Activated naive CD4-positive, alpha-beta T cell treated with anti-CD3 and anti-CD28 coated beads, Interleukin-2, amount 50 U/mL, for 24 hours (primary cell): ENCODE measurements around the gene SNX24.
"Not testable (repeated sequence)": the region's sequence is repeated elsewhere in the genome, so short reads cannot be mapped to it uniquely, and the experiment has no call there.

Source experiments
- H3K27ac Mint-ChIP-seq: one replicate; pipeline ENCODE4 v1.8.0; 2021; ENCODE audit warnings: mild to moderate bottlenecking, mixed read lengths
- H3K27me3 Mint-ChIP-seq: one replicate; pipeline ENCODE4 v1.8.0; 2021; ENCODE audit warnings: mixed read lengths
- H3K36me3 Mint-ChIP-seq: one replicate; pipeline ENCODE4 v1.8.0; 2021; ENCODE audit warnings: mixed read lengths
- H3K4me1 Mint-ChIP-seq: one replicate; pipeline ENCODE4 v1.8.0; 2021; ENCODE audit warnings: mixed read lengths
- H3K4me3 Mint-ChIP-seq: one replicate; pipeline ENCODE4 v1.8.0; 2021; ENCODE audit warnings: mild to moderate bottlenecking, mixed read lengths
- H3K9me3 Mint-ChIP-seq: one replicate; pipeline ENCODE4 v1.8.0; 2021; ENCODE audit warnings: mixed read lengths

Gene SNX24

DNA sequence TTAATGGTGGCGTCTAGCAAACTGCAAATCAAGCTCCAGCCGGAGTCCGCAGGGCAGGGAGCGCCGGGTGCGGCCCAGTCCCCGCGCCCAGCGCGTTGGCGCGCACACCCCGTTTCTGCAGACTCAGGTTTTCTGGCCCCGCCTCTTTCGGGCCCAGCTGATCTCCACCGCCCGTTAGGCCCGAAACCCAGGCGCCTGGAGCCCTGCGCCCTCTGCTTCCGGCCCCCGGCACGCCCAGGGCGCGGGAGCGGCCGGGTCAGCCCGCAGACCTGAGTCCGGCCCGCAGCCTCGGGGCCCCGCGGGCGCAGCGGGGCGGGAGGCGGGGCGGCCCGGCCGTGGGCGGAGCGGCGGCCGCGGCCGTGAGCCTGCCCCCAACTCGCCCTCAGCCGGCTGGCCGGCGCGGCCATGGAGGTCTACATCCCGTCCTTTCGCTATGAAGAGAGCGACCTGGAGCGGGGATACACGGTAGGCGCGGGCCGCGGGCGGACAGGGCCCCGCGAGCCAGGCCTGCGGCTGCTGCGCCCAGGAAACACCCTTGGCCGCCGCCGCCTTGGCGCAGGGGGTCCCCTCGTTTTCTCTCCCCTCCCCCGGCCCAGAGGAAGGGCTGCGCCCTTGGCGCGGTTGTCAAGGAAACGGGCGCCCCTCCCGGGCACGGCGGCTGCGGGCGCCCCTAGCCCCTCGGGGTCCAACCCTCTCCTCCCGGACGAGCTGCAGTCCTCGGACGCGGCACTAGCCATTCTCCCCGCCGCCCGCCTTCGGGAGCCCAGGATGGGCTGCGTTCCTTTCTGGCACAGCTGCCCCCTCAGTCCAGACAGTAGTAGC, at the start of gene SNX24:
TSS of gene SNX24 (plus strand) at position 385 of the 822 bp plus-strand sequence. CDS start at position 406, 21 bp downstream.
- Mint-ChIP-seq H3K36me3 (no peaks in the 10 kb centered on the region), H3K4me3 (peak within 1 kb of the TSS; percentile 90), H3K4me1 (peaks cover 30% of the 10 kb centered on the region), H3K9me3 (no peaks in the 10 kb centered on the region), H3K27ac (no peak within 1 kb of the TSS), H3K27me3 (peaks cover 2% of the 10 kb centered on the region)

DNA sequence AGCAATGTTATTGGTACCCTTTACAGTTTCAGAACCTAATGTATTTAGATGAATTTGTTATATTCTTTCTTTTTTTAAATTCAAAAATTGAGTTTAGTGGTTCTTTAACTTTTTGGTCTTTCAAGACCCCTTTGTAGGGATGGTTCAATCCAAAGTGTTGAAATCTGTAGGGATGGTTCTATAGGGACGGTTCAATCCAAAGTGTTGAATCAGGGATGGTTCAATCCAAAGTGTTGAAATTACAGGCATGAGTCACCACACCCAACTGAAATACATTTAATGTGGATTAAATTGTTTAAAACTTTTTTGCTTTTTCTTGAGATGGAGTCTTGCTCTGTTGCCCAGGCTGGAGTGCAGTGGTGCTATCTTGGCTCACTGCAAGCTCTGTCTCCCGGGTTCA, 39.9 kb upstream of the SNX24 start:
- Mint-ChIP-seq H3K4me3 (no peak overlapping the region), H3K9me3 (no peaks in the 10 kb centered on the region), H3K36me3 (peaks cover 29% of the 10 kb centered on the region), H3K27ac (no peak overlapping the region), H3K27me3 (no peaks in the 10 kb centered on the region), H3K4me1 (no peaks in the 10 kb centered on the region)

DNA sequence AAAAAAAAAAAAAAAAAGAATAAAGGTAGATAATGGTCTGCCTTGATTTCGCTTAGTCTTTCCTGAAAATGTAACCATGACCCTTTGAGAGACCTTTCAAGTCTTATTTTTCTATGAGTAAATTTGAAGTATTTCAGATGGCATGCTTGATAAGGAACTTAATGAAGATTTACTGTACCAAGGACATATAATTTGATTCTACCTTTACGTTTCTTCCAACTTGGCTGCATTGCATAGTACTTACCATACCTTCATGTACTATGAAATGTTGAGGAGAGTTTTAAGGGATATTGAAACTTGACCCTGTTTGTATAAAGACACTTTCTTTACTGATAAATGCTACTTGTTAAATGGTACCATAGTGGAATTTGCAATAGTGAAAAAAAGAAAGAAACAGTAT, 35.0 kb upstream of the SNX24 start:
- Mint-ChIP-seq H3K9me3 (no peaks in the 10 kb centered on the region), H3K36me3 (peaks cover 24% of the 10 kb centered on the region), H3K4me3 (no peak overlapping the region), H3K27ac (no peak overlapping the region), H3K27me3 (no peaks in the 10 kb centered on the region), H3K4me1 (no peaks in the 10 kb centered on the region)

DNA sequence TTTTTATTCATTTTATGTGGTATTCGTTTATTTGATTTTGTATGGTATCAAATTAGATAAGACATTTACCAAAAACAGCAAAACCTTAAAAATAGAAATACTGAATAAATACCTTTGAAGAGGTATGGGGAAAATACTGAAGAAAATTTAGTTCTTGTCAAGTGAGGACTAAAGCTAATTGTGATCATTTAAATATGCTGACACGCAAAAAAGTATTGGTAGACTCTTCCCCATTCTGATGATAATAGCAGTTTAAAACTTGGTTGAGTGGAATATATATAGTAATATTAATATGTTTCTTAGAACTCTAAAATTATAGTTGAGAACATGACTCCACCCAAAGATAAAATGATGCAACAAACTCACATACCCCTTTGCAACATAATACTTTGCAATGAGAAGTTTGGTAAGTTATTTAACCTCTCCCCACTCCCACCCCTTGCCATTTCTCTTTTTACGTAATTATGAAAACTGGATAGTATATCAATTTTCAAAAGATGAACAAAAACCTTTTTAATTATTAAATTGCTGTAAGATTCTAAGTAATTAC, 30.1 kb upstream of the SNX24 start:
- Mint-ChIP-seq H3K36me3 (peaks cover 12% of the 10 kb centered on the region), H3K27me3 (no peaks in the 10 kb centered on the region), H3K4me3 (no peak overlapping the region), H3K27ac (no peak overlapping the region), H3K9me3 (no peaks in the 10 kb centered on the region), H3K4me1 (no peaks in the 10 kb centered on the region)

DNA sequence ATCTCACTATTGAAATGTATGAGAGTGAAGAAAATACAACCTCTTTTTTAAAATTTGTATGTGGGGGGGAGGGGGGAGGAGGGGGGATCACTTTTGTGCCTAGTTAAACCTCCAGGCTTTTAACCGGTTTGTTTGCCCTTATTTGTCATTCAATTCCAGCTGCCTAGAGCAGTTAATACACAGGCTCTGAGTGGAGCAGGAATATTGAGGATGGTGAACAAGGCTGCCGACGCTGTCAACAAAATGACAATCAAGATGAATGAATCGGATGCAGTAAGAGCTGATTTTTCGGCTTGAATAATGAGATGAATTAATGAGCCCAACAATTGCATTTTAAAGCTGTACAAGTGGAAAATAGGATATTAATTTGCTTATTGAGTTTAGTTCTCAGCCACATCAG, 28.7 kb upstream of the SNX24 start:
- Mint-ChIP-seq H3K4me1 (no peaks in the 10 kb centered on the region), H3K9me3 (no peaks in the 10 kb centered on the region), H3K36me3 (peaks cover 13% of the 10 kb centered on the region), H3K27me3 (no peaks in the 10 kb centered on the region), H3K27ac (no peak overlapping the region), H3K4me3 (no peak overlapping the region)

GRCh38 chr5:122831984-122832383, 13.4 kb upstream of the SNX24 start:
- no peaks in the 10 kb centered on the region for H3K9me3 Mint-ChIP-seq
- no peaks in the 10 kb centered on the region for H3K4me1 Mint-ChIP-seq
- H3K4me3 Mint-ChIP-seq, result no peak overlapping the region
- peaks cover 5% of the 10 kb centered on the region for H3K36me3 Mint-ChIP-seq
- H3K27me3 Mint-ChIP-seq, result no peaks in the 10 kb centered on the region
- H3K27ac Mint-ChIP-seq, result no peak overlapping the region

DNA sequence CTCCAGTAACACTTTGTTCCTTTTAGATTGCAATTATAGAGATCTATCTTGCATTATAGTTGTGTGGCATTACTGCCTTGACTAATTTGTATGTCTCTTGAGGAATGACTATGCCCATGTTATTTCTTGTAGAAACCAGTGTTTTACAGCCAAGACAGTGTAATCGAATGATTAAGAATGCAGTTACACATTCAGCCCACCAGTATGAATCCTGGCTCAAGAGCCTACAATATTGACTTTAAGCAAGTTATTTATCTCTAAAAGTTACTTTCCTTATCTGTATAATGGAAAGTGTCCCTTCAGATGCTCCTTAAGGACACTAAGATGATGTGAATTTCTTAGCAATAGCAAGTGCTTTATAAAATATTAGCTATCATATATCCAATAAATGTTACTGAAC, 9.7 kb upstream of the SNX24 start:
- H3K27me3 Mint-ChIP-seq, result peaks cover 3% of the 10 kb centered on the region
- H3K4me1 Mint-ChIP-seq, result peaks cover 4% of the 10 kb centered on the region
- H3K36me3 Mint-ChIP-seq, result no peaks in the 10 kb centered on the region
- no peaks in the 10 kb centered on the region for H3K9me3 Mint-ChIP-seq
- H3K27ac Mint-ChIP-seq, result no peak overlapping the region
- H3K4me3 Mint-ChIP-seq, result no peak overlapping the region

GRCh38 chr5:122836947-122837346, 8.5 kb upstream of the SNX24 start:
- Mint-ChIP-seq H3K4me3 (no peak overlapping the region), H3K9me3 (no peaks in the 10 kb centered on the region), H3K27ac (no peak overlapping the region), H3K4me1 (peaks cover 4% of the 10 kb centered on the region), H3K27me3 (peaks cover 3% of the 10 kb centered on the region), H3K36me3 (no peaks in the 10 kb centered on the region)

DNA sequence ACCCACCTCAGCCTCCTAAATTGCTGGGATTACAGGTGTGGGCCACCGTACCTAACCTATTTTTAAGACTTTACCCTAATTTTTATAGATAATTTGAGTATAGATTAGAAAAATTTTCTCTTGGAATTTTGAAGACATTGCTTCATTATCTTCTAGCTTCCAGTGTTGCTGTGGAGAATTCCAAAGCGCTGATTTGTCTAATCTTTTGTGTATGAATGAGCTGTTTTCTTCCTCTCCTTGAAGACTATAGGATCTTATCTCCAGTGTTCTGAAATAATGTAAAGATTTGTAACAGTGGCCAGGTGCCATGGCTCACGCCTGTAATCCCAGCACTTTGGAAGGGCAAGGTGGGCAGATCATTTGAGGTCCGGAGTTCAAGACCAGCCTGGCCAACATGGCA, 5.7 kb upstream of the SNX24 start:
- no peaks in the 10 kb centered on the region for H3K9me3 Mint-ChIP-seq
- H3K27ac Mint-ChIP-seq, result no peak overlapping the region
- H3K4me1 Mint-ChIP-seq, result peaks cover 13% of the 10 kb centered on the region
- no peak overlapping the region for H3K4me3 Mint-ChIP-seq
- H3K36me3 Mint-ChIP-seq, result no peaks in the 10 kb centered on the region
- H3K27me3 Mint-ChIP-seq, result peaks cover 3% of the 10 kb centered on the region

DNA sequence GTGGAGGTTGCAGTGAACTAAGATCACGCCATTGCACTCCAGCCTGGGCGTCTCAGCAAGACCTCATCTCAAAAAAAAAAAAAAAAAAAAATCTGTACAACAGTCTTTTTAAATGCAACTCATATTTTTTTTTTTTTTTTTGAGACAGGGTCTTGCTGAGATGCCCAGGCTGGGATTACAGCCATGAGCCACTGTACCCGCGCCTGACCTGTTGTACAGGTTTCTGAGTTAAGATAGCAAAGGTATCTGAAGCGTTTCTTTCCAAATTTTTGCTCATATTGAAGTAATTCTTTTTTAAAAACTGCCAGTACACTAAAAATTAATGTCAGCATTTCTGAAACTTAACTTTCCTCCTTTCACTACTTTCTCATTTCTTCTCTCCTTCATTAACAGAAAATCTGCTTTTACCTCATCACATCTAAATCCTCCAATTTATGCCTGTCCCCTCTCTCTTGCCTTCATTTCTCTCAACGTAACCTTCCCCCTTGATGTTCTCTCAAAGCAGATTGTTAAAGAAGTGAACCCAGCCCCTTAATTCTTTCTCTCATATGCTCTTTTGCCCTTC, 3.3 kb upstream of the SNX24 start:
- peaks cover 3% of the 10 kb centered on the region for H3K27me3 Mint-ChIP-seq
- no peak overlapping the region for H3K27ac Mint-ChIP-seq
- H3K36me3 Mint-ChIP-seq, result no peaks in the 10 kb centered on the region
- no peak overlapping the region for H3K4me3 Mint-ChIP-seq
- H3K4me1 Mint-ChIP-seq, result peaks cover 27% of the 10 kb centered on the region
- no peaks in the 10 kb centered on the region for H3K9me3 Mint-ChIP-seq

DNA sequence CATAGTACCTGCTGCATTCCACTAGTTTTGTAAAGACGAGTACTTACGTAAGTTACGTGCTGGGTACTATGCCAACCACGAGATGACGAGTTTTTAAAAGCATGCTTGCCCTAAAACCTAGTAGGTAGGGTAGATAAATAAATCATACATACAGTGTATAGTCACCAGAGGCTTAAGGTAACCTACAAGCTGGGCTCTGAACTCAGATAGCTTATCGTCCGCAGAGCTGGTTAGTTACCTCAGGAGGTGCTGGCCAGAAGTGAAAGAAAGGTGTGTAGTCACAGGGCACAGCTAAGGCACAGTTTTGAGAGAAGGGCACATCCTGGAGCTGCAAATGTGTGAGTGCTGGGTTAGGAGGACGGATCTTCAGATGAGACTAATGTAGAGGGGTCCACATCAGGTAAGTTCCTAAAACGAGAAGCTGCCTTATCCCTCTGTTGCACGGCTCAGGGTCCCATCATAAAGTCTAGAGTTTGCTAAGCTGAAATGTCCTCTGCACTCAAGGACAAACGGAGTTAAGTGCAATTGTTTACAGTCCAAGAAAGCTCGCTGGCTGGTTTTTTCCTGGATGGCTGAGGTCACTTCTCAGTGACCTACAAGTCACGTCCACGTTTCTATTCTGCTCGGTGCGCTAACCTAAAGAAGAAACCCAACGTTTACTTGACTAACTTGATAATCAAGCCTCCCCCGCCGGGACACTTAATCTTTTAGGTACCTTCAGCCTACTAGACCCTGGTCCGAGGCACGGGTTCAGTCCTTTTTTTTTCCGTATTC, 1.1 kb upstream of the SNX24 start:
- H3K27ac Mint-ChIP-seq, result no peak overlapping the region
- H3K4me3 Mint-ChIP-seq, result peak overlapping the region; percentile 90
- peaks cover 29% of the 10 kb centered on the region for H3K4me1 Mint-ChIP-seq
- peaks cover 3% of the 10 kb centered on the region for H3K27me3 Mint-ChIP-seq
- no peaks in the 10 kb centered on the region for H3K36me3 Mint-ChIP-seq
- H3K9me3 Mint-ChIP-seq, result no peaks in the 10 kb centered on the region

GRCh38 chr5:122844910-122845228, 544 bp upstream of the SNX24 start:
- Mint-ChIP-seq H3K9me3 (no peaks in the 10 kb centered on the region), H3K4me3 (peak overlapping the region; percentile 90), H3K27me3 (peaks cover 3% of the 10 kb centered on the region), H3K27ac (no peak overlapping the region), H3K36me3 (no peaks in the 10 kb centered on the region), H3K4me1 (peaks cover 31% of the 10 kb centered on the region)

DNA sequence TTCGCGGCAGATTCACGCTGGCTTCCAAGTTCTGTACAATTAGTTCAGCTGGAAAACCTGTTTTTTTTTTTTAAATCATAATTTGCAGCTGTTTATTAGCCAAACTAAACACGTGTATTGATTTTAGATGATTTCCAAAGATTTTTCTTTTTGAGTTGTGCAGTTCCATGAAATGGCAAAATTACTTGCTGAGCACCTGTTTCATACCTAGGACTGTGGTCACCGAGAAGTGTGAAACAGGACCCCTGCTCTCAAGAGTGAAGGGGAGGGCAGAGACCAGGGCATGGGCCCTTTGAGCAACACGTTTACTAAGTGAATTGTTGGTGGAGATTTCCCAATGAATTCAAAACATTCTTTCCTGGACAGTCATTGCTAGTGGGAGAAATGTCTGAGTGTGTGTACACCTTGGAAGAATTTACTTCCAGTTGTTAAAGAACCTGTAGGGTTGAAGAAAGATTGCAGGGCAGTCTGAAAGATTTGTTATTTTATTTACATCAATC, 688 bp downstream of the SNX24 start:
- no peaks in the 10 kb centered on the region for H3K36me3 Mint-ChIP-seq
- H3K27ac Mint-ChIP-seq, result no peak overlapping the region
- H3K4me3 Mint-ChIP-seq, result peak overlapping the region; percentile 78
- H3K27me3 Mint-ChIP-seq, result no peaks in the 10 kb centered on the region
- peaks cover 28% of the 10 kb centered on the region for H3K4me1 Mint-ChIP-seq
- no peaks in the 10 kb centered on the region for H3K9me3 Mint-ChIP-seq

GRCh38 chr5:122847687-122848081, 2.3 kb downstream of the SNX24 start:
- H3K4me3 Mint-ChIP-seq, result no peak overlapping the region
- no peak overlapping the region for H3K27ac Mint-ChIP-seq
- no peaks in the 10 kb centered on the region for H3K9me3 Mint-ChIP-seq
- H3K27me3 Mint-ChIP-seq, result no peaks in the 10 kb centered on the region
- H3K4me1 Mint-ChIP-seq, result peaks cover 28% of the 10 kb centered on the region
- H3K36me3 Mint-ChIP-seq, result no peaks in the 10 kb centered on the region

GRCh38 chr5:122849771-122850170, 4.4 kb downstream of the SNX24 start:
- no peaks in the 10 kb centered on the region for H3K27me3 Mint-ChIP-seq
- no peak overlapping the region for H3K27ac Mint-ChIP-seq
- no peaks in the 10 kb centered on the region for H3K9me3 Mint-ChIP-seq
- peaks cover 18% of the 10 kb centered on the region for H3K4me1 Mint-ChIP-seq
- no peak overlapping the region for H3K4me3 Mint-ChIP-seq
- no peaks in the 10 kb centered on the region for H3K36me3 Mint-ChIP-seq

- H3K27ac Mint-ChIP-seq, H3K4me3 Mint-ChIP-seq, H3K4me1 Mint-ChIP-seq, H3K27me3 Mint-ChIP-seq, H3K9me3 Mint-ChIP-seq, H3K36me3 Mint-ChIP-seq: not testable (repeated sequence)
Observed at GRCh38 chr5:122857538-122857937, 12.1 kb downstream of the SNX24 start.
